DND-41 (cell line): Measurements from ENCODE around the gene FTO.

Experiments
- CTCF ChIP-seq: IDR thresholded peaks from 2 replicates; pipeline ENCODE4 v1.5.1; 2012; ENCODE audit warnings: borderline replicate concordance, low read length, moderate library complexity, mild to moderate bottlenecking; ENCODE audit not compliant: poor library complexity, severe bottlenecking; ENCODE audit errors: extremely low read depth
- EZH2 ChIP-seq: IDR thresholded peaks from 3 replicates; pipeline ENCODE4 v1.6.1; 2012; ENCODE audit warnings: borderline replicate concordance, low read depth, mild to moderate bottlenecking, moderate library complexity, low read length, inconsistent platforms; ENCODE audit not compliant: severe bottlenecking

GRCh38 chr16:53998966-53999522 lies 295.1 kb downstream of the FTO start:
- TF ChIP-seq CTCF (no peak), EZH2 (no peak)
